ENCODE data around the gene NRK.
"Not testable (repeated sequence)": the region's sequence is repeated elsewhere in the genome, so short reads cannot be mapped to it uniquely, and the experiment has no call there.

NRK gene, protein sequence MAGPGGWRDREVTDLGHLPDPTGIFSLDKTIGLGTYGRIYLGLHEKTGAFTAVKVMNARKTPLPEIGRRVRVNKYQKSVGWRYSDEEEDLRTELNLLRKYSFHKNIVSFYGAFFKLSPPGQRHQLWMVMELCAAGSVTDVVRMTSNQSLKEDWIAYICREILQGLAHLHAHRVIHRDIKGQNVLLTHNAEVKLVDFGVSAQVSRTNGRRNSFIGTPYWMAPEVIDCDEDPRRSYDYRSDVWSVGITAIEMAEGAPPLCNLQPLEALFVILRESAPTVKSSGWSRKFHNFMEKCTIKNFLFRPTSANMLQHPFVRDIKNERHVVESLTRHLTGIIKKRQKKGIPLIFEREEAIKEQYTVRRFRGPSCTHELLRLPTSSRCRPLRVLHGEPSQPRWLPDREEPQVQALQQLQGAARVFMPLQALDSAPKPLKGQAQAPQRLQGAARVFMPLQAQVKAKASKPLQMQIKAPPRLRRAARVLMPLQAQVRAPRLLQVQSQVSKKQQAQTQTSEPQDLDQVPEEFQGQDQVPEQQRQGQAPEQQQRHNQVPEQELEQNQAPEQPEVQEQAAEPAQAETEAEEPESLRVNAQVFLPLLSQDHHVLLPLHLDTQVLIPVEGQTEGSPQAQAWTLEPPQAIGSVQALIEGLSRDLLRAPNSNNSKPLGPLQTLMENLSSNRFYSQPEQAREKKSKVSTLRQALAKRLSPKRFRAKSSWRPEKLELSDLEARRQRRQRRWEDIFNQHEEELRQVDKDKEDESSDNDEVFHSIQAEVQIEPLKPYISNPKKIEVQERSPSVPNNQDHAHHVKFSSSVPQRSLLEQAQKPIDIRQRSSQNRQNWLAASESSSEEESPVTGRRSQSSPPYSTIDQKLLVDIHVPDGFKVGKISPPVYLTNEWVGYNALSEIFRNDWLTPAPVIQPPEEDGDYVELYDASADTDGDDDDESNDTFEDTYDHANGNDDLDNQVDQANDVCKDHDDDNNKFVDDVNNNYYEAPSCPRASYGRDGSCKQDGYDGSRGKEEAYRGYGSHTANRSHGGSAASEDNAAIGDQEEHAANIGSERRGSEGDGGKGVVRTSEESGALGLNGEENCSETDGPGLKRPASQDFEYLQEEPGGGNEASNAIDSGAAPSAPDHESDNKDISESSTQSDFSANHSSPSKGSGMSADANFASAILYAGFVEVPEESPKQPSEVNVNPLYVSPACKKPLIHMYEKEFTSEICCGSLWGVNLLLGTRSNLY (N-terminal part only)

DNA sequence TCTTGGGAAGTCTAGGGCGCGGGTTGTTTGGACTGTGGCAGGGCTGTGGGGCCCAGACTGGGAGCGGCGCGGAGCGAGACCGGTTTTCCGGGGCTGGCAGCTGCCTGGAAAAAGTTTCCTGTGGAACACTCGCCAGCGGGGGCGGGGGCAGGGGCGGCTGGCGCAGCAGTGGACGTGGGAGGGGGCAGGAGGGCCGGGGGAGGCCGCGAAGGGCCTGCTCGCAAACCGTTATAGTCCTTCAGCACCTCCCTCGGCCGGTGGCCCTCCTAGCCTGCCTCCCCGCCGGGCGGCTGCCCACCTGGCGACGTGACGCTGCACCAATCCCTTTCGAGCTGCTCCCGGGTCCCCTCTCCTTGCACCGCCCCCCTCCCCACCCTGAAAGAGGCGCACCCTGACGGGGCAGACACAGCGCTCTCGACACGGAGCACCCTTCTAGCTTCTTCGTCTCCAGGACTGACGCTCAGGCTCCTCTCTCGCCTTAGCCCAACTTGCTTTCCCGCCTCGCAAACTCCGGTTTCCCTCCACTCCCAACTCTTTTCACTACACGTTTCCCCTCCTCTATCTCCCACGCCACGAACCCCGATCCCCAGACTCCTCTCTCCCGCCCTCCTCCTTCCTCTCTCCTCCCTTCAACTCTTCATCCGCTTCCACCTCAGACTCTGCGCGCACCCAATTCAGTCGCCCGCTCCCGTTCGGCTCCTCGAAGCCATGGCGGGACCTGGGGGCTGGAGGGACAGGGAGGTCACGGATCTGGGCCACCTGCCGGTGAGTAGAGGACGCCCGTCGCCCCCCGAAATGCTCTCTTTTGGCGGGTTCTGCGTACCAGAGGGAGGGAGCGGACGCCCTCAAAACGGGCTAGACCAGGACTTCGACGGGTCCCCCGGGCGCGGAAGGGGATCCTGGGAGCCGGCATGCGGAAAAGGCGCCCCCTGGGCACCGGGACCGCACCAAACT lies at the start of gene NRK:
Gene NRK, plus strand, starts transcription at position 402 of the 954 bp plus-strand sequence. Its CDS starts 307 bp downstream, at position 709.
- no peak for DNase-seq (ENCODE audit: low spot score)

DNA sequence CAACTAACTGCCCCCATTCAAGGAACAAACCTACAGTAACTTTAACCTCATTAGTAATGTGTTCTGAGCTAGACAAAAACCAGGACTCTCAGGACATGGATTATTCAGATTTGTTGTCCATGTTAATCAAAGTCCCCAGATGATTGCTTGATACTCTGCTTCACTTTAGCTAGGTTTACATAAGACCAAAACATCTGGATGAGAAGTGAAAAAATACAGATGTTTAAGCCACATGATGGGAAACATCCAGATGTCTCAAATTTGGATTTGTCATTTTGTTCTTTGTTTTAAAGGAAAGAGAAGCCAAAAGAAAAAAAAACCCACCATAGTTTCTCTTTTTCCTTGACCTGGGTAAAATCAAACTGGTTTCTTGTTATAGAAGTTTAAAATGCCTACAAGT lies 48.5 kb upstream of the NRK start:
- no peak for DNase-seq (ENCODE audit: low spot score)

DNA sequence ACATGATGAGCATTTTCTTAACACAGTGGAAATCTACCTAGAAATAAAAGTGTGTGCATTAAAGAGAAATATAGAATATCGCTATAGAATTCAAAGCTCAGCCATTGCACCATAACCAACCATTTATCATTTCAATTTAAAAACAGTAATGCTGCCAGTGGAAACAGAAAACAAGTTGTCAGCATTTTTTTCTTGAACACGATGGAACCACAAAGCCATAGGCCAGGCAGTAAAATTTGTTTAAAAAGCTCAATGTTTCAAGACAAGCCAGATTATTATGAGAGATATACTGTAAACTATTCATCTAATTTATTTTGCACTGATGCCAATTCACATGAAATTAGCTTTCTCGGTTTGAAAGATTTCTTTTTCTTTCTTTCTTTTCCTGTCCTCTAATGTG lies 46.7 kb upstream of the NRK start:
- DNase-seq (ENCODE audit: low spot score) = no peak

DNA sequence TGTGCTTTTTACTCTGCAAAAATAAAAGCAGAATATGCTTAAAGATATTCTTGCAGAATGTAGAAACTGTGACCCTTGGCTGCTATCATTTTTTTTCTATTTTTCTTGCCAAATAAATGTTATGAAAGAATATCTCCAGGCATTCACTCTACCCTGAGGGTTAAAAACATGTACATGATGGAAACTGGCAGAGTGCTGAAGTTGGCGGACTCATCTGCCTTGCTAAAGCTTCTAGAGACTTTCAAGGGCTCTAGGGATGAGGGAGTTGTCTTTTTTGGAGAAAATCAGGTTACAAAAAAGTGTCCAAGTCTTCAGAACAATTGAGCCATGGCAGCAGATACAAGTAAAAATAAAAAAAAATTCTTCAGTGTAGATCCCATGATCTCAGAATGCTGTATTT lies 40.5 kb upstream of the NRK start:
- DNase-seq (ENCODE audit: low spot score) = no peak

DNA sequence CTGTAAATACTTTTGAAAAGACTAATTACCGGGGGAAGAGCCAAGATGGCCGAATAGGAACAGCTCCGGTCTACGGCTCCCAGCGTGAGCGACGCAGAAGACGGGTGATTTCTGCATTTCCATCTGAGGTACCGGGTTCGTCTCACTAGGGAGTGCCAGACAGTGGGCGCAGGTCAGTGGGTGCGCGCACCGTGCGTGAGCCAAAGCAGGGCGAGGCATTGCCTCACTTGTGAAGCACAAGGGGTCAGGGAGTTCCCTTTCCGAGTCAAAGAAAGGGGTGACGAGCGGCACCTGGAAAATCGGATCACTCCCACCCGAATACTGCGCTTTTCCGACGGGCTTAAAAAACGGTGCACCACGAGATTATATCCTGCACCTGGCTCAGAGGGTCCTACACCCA lies 25.5 kb upstream of the NRK start:
- not testable (repeated sequence) for DNase-seq (ENCODE audit: low spot score)

DNA sequence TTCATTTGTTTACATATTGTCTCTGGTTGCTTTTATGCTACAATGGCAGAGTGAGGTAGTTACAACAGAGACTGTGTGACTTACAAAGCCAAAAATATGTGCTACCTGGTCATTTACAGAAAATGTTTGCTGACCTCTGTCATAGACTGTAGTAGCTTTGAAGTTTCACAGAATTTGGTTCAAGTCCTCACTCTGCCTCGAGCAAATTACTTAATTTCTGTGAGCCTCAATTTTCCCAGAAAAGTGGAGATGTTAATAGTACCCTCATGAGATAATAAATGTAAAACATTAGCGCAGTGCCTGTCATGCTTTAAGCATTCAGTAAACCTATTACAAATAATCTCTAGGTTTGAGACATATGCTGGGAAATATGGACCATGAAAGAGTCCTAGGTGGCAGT lies 18.4 kb upstream of the NRK start:
- DNase-seq (ENCODE audit: low spot score) = no peak

DNA sequence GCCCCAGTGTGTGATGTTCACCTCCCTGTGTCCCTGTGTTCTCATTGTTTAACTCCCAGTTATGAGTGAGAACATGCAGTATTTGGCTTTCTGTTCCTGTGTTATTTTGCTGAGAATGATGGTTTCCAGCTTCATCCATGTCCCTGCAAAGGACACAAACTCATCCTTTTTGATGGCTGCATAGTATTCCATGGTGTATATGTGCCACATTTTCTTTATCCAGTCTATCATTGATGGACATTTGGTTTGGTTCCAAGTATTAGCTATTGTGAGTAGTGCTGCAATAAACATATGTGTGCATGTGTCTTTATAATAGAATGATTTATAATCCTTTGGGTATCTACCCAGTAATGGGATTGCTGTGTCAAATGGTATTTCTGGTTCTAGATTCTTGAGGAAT lies 16.7 kb upstream of the NRK start:
- DNase-seq (ENCODE audit: low spot score) = not testable (repeated sequence)

DNA sequence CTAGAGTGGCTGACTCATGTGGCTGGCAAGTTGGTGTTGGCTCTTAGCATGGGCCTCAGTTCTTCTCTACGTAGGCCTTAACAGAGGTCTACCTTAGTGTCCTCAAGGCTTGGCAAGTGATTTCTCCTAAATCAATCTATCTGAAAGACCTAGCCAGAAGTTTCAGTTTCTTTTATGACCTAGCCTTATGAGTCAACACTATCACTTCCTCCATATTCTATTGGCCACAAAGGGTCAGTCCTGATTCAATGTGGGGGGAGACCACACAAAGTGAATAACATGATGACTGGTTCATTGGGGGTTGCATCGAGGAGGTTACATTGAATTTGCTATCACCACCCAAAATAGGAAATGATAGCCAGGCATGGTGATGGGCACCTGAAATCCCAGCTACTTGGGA lies 5.8 kb upstream of the NRK start:
- DNase-seq (ENCODE audit: low spot score) = no peak

DNA sequence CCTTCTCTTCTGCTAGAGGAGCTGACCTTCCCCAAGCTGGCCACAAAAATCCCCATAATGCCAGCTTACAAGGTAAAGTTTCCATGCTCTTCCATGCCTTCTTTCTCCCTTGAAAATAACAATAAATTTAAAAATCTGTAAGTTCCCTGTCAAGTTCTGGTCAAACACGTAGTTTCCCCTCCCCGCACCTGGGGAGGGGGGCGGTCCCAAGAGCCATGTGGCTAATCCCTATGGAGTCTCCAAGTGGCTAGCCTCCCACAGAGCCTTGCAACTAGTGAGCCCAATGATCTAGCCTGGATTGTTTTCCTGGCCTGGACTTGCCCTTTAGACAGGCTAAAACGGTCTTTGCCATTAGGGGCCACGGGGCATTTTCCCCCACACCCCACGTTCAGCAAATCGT lies 2.1 kb upstream of the NRK start:
- DNase-seq (ENCODE audit: low spot score) = no peak

DNA sequence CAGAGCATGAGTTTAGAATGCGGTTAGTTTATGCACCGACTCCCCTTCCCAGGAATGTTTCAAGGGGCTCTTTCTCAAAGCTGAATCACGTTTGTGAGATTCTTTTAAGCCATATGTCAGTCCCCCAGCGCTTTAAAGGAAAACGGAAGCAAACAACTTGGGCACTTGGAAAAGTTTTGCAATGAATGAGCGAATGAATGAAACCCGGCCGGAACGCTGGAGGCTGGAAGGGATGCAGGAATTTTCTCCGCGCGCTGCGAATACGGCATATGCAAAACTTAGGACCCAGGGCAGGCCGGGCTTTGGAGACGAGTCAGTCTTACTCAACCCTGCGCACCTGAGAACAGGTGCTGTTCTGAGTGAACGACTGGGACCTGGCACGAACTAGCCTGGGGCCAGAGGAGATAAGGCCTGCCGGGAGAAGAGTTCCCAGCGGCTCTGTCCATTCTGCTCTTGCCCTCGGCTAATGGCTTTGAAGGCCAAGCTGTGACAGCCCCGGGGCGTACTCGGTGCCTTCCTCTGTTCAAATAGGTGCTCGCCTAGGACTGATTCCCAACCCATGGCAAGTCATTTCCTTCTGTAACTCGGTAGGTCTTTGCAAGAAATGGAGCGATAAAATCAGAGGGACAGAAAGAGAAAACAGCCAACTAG lies 743 bp upstream of the NRK start:
- no peak for DNase-seq (ENCODE audit: low spot score)

DNA sequence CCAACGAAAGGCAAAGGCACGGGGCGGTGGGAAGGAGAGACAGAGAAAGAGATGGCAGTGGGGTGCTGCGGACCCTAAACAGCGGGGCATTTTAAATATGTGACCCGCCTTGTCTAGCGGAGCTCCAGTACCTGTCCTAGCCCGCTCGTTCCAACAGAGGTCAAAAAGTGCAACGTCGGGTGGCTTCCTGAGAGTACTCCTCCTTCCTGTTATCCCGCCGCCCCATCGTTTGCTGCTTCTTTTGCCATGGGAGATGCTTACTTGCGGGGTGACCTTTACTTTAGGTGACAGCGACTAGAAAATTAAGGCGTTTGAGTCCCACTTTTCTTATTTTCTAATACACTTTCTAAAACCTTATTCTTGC lies 735 bp downstream of the NRK start:
- no peak for DNase-seq (ENCODE audit: low spot score)

DNA sequence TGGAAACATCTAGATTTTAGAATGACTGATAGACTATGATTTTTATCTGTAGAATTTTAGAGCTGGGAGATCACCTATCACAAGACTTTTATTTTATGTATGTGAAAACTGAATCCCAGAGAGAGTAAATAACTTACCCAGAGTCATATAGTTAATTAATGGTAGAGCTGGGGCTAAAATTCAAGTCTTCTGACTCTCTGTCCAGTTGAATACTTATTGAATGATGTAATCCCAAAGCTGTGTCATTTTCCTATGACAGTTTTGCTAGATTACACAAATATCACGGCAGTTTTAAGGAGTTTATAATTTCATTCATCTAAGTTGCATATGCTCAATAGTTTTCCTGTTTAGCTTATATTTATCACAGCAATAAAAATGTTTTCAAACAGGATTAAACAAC lies 6.7 kb downstream of the NRK start:
- DNase-seq (ENCODE audit: low spot score) = no peak

DNA sequence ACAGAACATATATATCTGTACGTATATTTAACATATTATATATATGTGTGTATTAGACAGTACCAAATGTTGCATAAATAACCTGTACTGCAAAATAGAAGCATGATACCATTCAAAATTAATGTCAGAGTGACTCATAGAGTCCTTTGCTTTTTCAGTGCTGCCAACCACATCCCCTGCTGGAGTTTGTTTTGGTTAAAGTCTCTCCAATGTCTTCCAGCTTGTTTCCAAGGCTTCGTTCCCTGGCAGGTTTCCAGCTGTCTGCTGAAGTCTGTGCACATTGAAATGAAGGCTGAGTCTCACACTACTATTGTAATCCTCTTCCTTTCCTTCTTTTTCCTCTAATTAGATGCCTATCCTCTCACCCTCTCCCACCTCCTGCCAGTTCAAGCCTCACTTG lies 14.9 kb downstream of the NRK start:
- no peak for DNase-seq (ENCODE audit: low spot score)

DNA sequence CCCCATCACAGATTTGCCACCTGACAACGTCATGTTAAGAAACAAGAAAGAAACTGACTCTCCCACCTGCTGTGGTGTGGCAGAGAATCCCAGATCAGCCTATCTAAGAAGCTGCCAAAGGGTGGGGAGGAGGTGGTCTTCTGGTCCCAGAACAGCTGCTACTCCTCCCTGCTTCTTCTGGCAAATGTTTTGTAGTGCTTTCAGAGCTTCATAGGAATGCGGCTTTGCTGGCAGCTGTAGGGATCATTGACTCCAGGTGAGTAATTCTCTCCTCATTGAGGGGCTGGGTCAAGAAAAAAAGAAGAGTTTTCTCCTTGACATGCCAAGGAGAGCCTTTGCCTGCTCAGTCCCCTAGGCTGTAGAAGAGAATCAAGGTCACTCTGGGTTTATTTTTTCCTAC lies 23.3 kb downstream of the NRK start:
- DNase-seq (ENCODE audit: low spot score) = no peak

DNA sequence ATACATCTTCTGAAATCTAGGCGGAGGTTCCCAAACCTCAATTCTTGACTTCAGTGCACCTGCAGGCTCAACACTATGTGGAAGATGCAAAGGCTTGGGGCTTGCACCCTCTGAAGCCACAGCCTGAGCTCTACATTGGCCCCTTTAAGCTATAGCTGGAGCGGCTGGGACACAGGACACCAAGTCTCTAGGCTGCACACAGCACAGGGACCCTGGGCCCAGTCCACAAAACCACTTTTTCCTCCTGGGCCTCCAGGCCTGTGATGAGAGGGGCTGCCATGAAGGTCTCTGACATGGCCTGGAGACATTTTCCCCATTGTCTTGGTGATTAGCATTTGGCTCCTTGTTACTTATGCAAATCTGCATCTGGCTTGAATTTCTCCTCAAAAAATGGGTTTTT lies 27.8 kb downstream of the NRK start:
- DNase-seq (ENCODE audit: low spot score) = not testable (repeated sequence)

DNA sequence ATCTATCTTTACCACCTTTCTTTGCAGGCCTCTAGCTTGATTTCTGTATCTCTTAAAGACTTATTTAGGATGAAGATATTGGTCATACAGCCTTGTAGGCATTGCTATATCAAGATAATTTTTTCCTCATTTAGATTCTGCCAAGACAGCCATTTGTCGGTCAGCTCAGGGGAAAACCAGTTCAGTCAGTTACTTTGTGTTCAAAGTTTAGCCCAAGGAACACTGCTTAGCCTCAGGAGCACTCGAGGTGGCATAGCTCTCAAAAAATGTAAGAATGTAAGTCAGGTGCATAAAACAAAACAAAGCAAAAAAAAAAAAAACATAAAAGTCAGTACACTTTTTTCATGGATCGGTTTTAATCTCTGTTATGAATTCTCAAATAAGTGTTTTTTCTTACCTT lies 43.4 kb downstream of the NRK start:
- DNase-seq (ENCODE audit: low spot score) = no peak

DNA sequence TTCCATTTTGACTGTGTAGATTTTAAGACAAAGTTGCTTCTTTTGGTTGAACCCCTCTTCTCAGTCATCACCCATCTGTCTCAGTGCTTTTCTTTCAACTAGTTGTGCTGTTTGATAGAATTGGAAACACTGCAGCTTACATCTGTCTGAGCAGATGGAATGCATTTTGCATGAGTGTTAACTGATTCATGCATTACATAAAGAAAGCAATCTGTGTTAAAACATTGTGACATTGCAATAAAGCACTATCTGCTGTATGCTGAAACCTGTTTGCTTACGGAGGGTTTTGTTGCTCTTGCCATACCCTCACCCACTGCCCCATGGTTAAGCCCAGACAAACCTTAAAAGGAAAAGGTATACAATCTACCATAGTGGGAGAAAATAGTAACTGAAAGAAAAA lies 47.4 kb downstream of the NRK start:
- DNase-seq (ENCODE audit: low spot score) = no peak

DNA sequence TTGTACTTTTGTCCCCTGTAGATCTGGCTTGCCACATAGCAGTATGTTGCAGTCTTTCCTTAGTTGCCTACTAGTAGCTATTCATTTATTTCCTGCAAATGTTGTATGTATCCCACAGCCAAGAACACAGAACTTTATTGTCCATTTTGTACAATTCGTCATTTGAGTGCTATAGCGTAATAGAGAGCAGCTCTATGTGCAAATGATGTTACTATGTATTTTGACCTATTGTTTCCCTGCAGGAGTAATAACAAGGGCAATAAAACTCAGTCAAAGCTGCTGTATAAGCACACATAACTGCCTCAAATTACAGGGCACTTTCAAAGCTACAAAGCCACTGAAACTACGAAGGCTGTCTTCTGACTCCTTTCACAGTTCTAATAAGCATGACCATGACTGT lies 48.1 kb downstream of the NRK start:
- no peak for DNase-seq (ENCODE audit: low spot score)

DNA sequence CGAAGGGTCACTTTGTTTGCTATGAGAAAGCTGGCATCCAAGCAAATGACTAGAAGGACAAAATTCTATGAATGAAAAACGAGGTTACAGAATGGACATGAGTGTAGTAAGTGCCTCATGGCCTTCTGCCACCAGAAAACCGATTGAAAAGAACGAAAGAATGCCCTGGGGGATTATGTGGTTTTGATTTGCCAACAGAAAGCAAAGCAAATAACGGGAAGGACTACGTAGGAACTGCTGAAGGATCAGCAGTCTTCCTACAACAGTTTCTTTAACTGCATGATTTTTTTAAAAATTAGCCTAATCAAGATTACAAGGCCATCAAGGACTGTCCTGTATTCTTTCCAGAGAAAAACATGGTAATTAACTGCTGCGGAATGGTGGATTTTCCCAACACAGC lies 50.6 kb downstream of the NRK start:
- DNase-seq (ENCODE audit: low spot score) = no peak

DNA sequence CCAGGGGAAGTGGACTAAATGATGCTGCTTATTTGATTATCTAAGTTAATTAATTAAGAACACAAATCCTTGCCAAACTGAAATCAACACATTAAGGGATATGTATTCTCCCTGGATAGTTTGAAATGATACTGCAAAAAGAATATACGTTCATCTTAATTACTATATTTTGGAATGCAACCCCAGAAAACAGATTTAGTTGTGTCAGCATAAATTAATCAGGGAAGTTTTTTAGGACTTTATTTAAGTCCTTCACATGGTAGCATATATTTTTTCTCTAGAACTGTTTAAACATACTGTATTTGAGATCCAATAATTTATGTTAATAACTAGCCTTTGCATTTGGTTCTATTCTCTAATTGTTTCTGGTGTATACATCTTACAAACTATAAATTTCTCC lies 52.5 kb downstream of the NRK start:
- DNase-seq (ENCODE audit: low spot score) = no peak

DNA sequence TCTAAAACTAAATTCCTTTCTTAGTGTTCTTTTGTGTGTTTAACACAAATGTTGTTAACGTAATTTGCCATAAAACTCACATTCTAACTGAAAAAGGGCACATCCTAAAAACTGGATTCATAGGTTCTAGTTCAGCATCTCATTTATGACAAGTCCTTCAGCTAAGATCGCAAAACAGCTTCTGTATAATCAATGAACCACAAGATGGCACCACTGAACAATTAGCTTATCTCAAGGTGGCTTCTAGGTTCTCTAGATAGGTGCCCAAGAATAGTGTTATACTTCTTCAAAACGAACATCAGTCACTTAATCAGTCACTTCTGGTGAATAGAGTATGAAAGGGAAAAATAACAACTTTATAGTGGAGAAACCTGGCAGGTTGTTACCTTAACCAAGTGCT lies 54.3 kb downstream of the NRK start:
- DNase-seq (ENCODE audit: low spot score) = no peak
